DOHH2 (cell line): Measurements from ENCODE around the gene ITPK1.
A peak's percentile ranks its signal among the peaks of the same experiment; 100 is the strongest.

Experiments used
- H3F3A ChIP-seq: fragments of 200-600 bp; sonication (generic), shearing (Covaris generic); 2 replicates; pipeline ENCODE4 v1.6.0; 2016; ENCODE audit warnings: antibody characterized with exemption, mild to moderate bottlenecking; ENCODE audit not compliant: control insufficient read depth, insufficient read depth
- H3K27ac ChIP-seq: fragments of 200-600 bp; sonication (generic); 2 replicates; pipeline ENCODE4 v1.5.1; 2014; ENCODE audit warnings: low read depth, mild to moderate bottlenecking, low read length, moderate library complexity
- H3K27me3 ChIP-seq: fragments of 200-600 bp; sonication (generic); 2 replicates; pipeline ENCODE4 v1.6.1; 2014; ENCODE audit warnings: mild to moderate bottlenecking, low read length, mixed read lengths; ENCODE audit not compliant: control insufficient read depth
- H3K36me3 ChIP-seq: fragments of 200-600 bp; sonication (generic); 2 replicates; pipeline ENCODE4 v1.6.1; 2014; ENCODE audit warnings: mild to moderate bottlenecking, low read length, moderate library complexity, mixed read lengths; ENCODE audit not compliant: control insufficient read depth
- H3K4me1 ChIP-seq: fragments of 200-600 bp; sonication (generic); 2 replicates; pipeline ENCODE4 v1.6.1; 2014; ENCODE audit warnings: mild to moderate bottlenecking, low read length, mixed read lengths; ENCODE audit not compliant: control insufficient read depth
- H3K4me2 ChIP-seq: fragments of 200-600 bp; sonication (generic); 2 replicates; pipeline ENCODE4 v1.6.0; 2014; ENCODE audit warnings: mild to moderate bottlenecking, low read length, moderate library complexity
- H3K4me3 ChIP-seq: fragments of 200-600 bp; sonication (generic); 2 replicates; pipeline ENCODE4 v1.5.1; 2014; ENCODE audit warnings: mild to moderate bottlenecking, low read length, mixed read lengths
- H3K79me2 ChIP-seq: fragments of 200-600 bp; sonication (generic); 2 replicates; pipeline ENCODE4 v1.6.1; 2014; ENCODE audit warnings: mild to moderate bottlenecking, low read length, mixed read lengths; ENCODE audit not compliant: control insufficient read depth
- H3K9me2 ChIP-seq: fragments of 200-600 bp; sonication (generic); replicated peaks from 2 replicates; pipeline ENCODE4 v1.6.1; 2014; ENCODE audit warnings: mild to moderate bottlenecking, low read length, mixed read lengths; ENCODE audit not compliant: control insufficient read depth
- H3K9me3 ChIP-seq: fragments of 200-600 bp; sonication (generic); 2 replicates; pipeline ENCODE4 v1.6.1; 2014; ENCODE audit warnings: antibody characterized with exemption, low read length, mixed read lengths; ENCODE audit not compliant: control insufficient read depth, insufficient read depth
- H4K20me1 ChIP-seq: fragments of 200-600 bp; sonication (generic); 2 replicates; pipeline ENCODE4 v1.6.0; 2014; ENCODE audit warnings: low read depth, mild to moderate bottlenecking, antibody characterized with exemption, low read length, moderate library complexity; ENCODE audit not compliant: control insufficient read depth, insufficient read depth
- EZH2phosphoT487 ChIP-seq: fragments of 200-600 bp; sonication (generic); IDR thresholded peaks from 2 replicates; pipeline ENCODE4 v1.6.1; 2017; ENCODE audit warnings: borderline replicate concordance, mild to moderate bottlenecking, antibody characterized with exemption, low read length, moderate library complexity, mixed read lengths
- TF ChIP-seq, protein P1 (sequence below): fragments of 200-600 bp; sonication (generic); IDR thresholded peaks from one replicate; pipeline ENCODE4 v1.5.1; 2014; ENCODE audit warnings: antibody characterized with exemption, mild to moderate bottlenecking, low read depth, low read length; ENCODE audit not compliant: poor library complexity, severe bottlenecking

ITPK1 gene

DNA sequence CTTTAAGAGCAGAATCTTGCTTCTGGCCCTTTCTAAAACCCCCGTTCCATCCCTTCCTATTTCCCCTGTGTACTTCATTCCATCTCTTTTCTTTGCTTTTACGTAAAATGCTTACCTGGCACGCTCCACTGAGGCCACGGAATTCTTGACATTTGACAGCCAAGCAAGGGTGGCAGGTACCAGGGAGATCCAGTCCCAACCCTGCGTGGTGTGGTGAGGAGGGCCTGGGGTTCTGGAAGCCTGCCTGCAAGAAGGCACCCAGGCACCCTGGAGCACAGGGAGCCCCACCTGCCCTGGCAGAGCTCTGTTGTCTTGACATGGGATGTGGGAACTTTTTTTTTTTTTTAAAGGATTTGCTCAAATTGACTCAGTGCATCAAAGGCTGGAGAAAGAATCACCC lies 48.6 kb downstream of the ITPK1 start:
- H3K9me3 ChIP-seq = no peaks in the 10 kb centered on the region
- TF ChIP-seq, protein P1, sequence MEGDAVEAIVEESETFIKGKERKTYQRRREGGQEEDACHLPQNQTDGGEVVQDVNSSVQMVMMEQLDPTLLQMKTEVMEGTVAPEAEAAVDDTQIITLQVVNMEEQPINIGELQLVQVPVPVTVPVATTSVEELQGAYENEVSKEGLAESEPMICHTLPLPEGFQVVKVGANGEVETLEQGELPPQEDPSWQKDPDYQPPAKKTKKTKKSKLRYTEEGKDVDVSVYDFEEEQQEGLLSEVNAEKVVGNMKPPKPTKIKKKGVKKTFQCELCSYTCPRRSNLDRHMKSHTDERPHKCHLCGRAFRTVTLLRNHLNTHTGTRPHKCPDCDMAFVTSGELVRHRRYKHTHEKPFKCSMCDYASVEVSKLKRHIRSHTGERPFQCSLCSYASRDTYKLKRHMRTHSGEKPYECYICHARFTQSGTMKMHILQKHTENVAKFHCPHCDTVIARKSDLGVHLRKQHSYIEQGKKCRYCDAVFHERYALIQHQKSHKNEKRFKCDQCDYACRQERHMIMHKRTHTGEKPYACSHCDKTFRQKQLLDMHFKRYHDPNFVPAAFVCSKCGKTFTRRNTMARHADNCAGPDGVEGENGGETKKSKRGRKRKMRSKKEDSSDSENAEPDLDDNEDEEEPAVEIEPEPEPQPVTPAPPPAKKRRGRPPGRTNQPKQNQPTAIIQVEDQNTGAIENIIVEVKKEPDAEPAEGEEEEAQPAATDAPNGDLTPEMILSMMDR = no peak
- TF ChIP-seq EZH2phosphoT487 = no peak
- peaks cover 4% of the 10 kb centered on the region; the same call in 1 of the 2 replicates for H3F3A ChIP-seq
- H3K36me3 ChIP-seq = no peaks in the 10 kb centered on the region
- no peaks in the 10 kb centered on the region for H3K9me2 ChIP-seq
- H3K27ac ChIP-seq = no peak overlapping the region
- no peak overlapping the region for H3K4me3 ChIP-seq
- no peaks in the 10 kb centered on the region for H3K79me2 ChIP-seq
- peaks cover 19% of the 10 kb centered on the region for H3K4me1 ChIP-seq
- H3K27me3 ChIP-seq = no peaks in the 10 kb centered on the region
- H4K20me1 ChIP-seq = no peaks in the 10 kb centered on the region; the same call in 1 of the 2 replicates
- no peak overlapping the region for H3K4me2 ChIP-seq

DNA sequence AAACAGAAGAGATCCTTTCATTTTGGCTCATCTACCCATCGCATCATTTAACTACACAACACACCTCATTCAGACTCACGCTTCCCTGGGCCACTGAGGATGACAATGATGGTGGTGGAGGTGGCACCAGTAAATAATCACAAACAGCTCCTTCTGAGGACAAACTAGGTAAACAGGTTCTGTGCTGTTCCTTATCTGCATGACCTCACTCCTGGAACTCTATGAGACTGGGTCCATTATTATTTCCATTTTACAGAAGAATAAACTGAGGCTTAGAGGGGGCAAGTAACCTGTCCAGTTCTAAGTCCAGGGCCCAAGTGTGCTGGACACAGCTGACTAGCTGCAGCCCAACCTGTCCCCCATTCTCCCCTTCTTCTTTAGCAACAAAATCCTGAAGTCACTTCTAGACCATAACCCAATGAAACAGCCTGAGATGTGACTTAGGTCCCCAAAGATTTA lies 50.4 kb downstream of the ITPK1 start:
- Histone ChIP-seq H4K20me1 (no peaks in the 10 kb centered on the region; the same call in 1 of the 2 replicates), H3K27ac (no peak overlapping the region), H3K4me1 (peaks cover 19% of the 10 kb centered on the region), H3K4me2 (peak overlapping the region; percentile 61), H3K79me2 (no peaks in the 10 kb centered on the region), H3K9me2 (no peaks in the 10 kb centered on the region), H3K27me3 (no peaks in the 10 kb centered on the region), H3K36me3 (no peaks in the 10 kb centered on the region), H3K4me3 (no peak overlapping the region), H3F3A (peaks cover 4% of the 10 kb centered on the region; the same call in 1 of the 2 replicates), H3K9me3 (no peaks in the 10 kb centered on the region)
- TF ChIP-seq EZH2phosphoT487 = no peak
- TF ChIP-seq, protein P1 = no peak

DNA sequence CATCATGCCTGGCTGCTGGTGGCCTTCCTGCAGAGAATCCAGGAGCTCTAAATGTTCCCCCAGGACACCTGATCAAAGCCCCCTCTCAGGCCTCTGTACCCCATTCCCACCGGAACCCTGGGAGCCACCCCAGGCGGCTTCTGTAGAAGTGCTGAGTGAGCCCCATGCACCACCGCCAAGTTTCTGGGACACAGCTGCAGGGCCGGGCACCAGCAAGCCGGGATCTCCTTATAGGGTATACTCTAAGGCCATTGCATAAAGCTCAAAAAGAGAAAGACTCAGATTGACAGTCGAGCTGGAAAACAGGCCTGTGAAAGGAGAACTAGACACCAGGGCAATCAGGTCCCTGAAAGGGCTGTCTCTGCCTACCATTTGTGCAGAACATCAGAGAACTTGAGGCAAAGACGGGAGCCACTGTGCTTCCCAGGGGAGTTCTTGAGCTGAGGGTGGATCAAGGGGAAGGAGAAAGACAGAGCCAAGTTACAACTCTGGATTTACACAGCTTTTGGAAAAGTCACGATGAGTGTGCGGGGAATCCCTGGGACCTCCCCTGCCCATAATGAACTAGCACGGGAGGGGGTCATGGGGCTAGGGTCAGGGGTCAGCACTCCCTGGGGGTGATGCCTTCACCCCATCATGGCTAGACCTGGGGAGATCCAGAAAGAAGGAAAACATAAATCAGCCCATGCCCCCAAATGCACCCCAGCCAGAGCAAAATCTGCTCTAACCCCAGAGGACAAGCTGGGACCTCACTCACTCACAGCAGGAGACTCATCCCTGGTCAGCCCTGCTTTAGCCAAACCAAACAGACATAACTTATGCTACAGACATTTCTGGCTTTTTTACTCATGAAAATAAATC lies 51.1 kb downstream of the ITPK1 start:
- H3F3A ChIP-seq = peaks cover 4% of the 10 kb centered on the region; the same call in 1 of the 2 replicates
- no peak overlapping the region for H3K4me2 ChIP-seq
- TF ChIP-seq, protein P1 = no peak
- TF ChIP-seq EZH2phosphoT487 = no peak
- H4K20me1 ChIP-seq = no peaks in the 10 kb centered on the region; the same call in 1 of the 2 replicates
- no peaks in the 10 kb centered on the region for H3K36me3 ChIP-seq
- H3K27me3 ChIP-seq = no peaks in the 10 kb centered on the region
- no peaks in the 10 kb centered on the region for H3K79me2 ChIP-seq
- no peak overlapping the region for H3K27ac ChIP-seq
- H3K9me3 ChIP-seq = no peaks in the 10 kb centered on the region
- H3K9me2 ChIP-seq = no peaks in the 10 kb centered on the region
- peaks cover 25% of the 10 kb centered on the region for H3K4me1 ChIP-seq
- no peak overlapping the region for H3K4me3 ChIP-seq
